Kidney epithelial cell (primary cell): Measurements from ENCODE around the gene APMAP. TPM values are rescaled to one million over a fixed set of nuclear protein-coding genes. Genes with fewer than 3 reads are reported as not detected.

Experiments used
- DNase-seq: peaks from one replicate; pipeline ENCODE4 v3.0.0-alpha.2; 2010; ENCODE audit warnings: low read depth
- H3K27me3 ChIP-seq: 2 replicates; pipeline ENCODE4 v1.6.0; 2011; ENCODE audit warnings: low read length; ENCODE audit not compliant: control insufficient read depth, insufficient read depth
- H3K36me3 ChIP-seq: 2 replicates; pipeline ENCODE4 v1.5.1; 2011; ENCODE audit warnings: low read length; ENCODE audit not compliant: control insufficient read depth, insufficient read depth
- H3K4me3 ChIP-seq: 2 replicates; pipeline ENCODE4 v1.5.1; 2011; ENCODE audit warnings: low read depth, mild to moderate bottlenecking, control low read depth, low read length
- total RNA-seq: library from RNA; depleted of rRNA; stranded (reverse); fragments of >200 nt; gene quantifications from 2 replicates; pipeline ENCODE4 v1.2.3, GENCODE V29; 2015
- TF ChIP-seq, protein P1 (sequence below): IDR thresholded peaks from 2 replicates; pipeline ENCODE4 v1.5.1; 2011; ENCODE audit warnings: mild to moderate bottlenecking, moderate library complexity, low read length, control low read depth, inconsistent platforms; ENCODE audit not compliant: insufficient read depth, poor library complexity, severe bottlenecking

Gene APMAP
- total RNA-seq, 1 donor from 2014 or later: 98.8 TPM

DNA sequence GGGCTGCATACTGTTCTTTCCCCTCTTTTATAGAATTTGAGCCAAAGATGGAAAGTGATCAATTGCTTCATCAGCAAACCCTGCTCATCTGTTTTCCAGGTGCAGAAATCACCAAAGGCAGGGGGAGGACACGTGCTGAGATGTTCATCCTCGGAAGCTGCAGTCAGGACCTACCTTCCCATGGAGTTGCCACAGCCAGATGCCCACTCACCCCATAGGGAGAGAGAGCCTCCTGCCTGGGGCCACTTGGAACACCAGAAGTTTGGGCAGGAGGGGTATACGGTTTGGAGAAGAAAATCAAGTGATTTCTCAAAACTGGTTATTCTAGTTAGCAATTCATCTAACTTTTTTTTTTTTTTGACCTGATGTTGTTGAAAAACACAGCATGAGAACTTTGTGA, 48.8 kb downstream of the APMAP start:
- Histone ChIP-seq H3K27me3 (no peaks in the 10 kb centered on the region), H3K4me3 (no peak overlapping the region), H3K36me3 (no peaks in the 10 kb centered on the region)
- TF ChIP-seq, protein P1, sequence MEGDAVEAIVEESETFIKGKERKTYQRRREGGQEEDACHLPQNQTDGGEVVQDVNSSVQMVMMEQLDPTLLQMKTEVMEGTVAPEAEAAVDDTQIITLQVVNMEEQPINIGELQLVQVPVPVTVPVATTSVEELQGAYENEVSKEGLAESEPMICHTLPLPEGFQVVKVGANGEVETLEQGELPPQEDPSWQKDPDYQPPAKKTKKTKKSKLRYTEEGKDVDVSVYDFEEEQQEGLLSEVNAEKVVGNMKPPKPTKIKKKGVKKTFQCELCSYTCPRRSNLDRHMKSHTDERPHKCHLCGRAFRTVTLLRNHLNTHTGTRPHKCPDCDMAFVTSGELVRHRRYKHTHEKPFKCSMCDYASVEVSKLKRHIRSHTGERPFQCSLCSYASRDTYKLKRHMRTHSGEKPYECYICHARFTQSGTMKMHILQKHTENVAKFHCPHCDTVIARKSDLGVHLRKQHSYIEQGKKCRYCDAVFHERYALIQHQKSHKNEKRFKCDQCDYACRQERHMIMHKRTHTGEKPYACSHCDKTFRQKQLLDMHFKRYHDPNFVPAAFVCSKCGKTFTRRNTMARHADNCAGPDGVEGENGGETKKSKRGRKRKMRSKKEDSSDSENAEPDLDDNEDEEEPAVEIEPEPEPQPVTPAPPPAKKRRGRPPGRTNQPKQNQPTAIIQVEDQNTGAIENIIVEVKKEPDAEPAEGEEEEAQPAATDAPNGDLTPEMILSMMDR: no peak
- no peak for DNase-seq

GRCh38 chr20:24943196-24943595, 49.4 kb downstream of the APMAP start:
- Histone ChIP-seq H3K4me3 (no peak overlapping the region), H3K27me3 (no peaks in the 10 kb centered on the region), H3K36me3 (no peaks in the 10 kb centered on the region)
- TF ChIP-seq, protein P1: no peak
- no peak for DNase-seq

DNA sequence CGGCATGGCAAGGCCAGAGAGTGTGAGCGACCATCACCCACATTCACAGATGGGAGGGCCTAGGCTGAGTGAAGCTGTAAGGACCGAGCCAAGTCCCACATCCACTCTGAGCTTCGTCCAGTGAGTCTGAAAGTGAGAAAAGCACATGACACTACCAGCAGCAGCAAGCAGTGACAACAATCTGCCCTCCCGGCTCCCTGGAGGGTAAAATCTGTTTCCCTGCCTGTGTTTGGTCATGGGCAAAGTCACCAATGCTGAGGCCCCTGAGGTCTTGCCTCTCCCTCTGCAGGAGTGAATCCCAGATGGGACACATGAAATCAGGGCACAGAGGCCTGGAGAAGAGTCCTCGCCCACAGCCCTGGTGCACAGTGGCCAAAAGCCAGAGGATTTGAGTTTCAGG, 49.9 kb downstream of the APMAP start:
- TF ChIP-seq, protein P1: no peak
- H3K36me3 ChIP-seq: no peaks in the 10 kb centered on the region
- H3K4me3 ChIP-seq: no peak overlapping the region
- no peak for DNase-seq
- no peaks in the 10 kb centered on the region for H3K27me3 ChIP-seq

GRCh38 chr20:24939036-24939435, 53.5 kb downstream of the APMAP start:
- Histone ChIP-seq H3K4me3 (no peak overlapping the region), H3K27me3 (no peaks in the 10 kb centered on the region), H3K36me3 (no peaks in the 10 kb centered on the region)
- DNase-seq: no peak
- TF ChIP-seq, protein P1: no peak

DNA sequence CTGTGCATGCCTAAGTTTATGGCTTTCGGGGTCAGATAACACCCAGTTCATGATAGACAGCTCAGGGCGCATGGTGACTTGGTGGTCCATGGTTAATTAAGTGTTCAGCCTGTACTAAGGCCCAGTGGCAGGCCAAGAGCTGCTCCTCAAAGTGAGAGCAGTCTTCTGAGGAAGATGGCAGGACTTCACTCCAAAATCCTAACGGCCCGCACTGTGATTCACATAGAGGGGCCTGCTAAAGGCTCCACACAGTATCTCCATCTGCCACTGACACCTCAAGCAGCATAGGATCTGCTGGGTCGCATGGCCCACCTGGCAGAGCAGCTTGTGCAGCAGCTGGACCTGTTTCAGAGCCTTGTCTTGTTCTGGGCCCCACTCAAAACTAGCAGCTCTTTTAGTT, 54.1 kb downstream of the APMAP start:
- DNase-seq: no peak
- H3K27me3 ChIP-seq: no peaks in the 10 kb centered on the region
- TF ChIP-seq, protein P1: no peak
- H3K4me3 ChIP-seq: no peak overlapping the region
- H3K36me3 ChIP-seq: no peaks in the 10 kb centered on the region

- Histone ChIP-seq H3K4me3 (no peak overlapping the region), H3K27me3 (no peaks in the 10 kb centered on the region), H3K36me3 (no peaks in the 10 kb centered on the region)
- TF ChIP-seq, protein P1: no peak
- DNase-seq: no peak
These were observed 55.0 kb downstream of the APMAP start for GRCh38 chr20:24937579-24937978.
